Measurements from ENCODE around the gene HOXC4. TPM values are rescaled to one million over a fixed set of nuclear protein-coding genes. Genes with fewer than 3 reads are reported as not detected.
"Not testable (repeated sequence)": the region's sequence is repeated elsewhere in the genome, so short reads cannot be mapped to it uniquely, and the experiment has no call there.

Gene HOXC4
- total RNA-seq, 1 experiment from 2014 or later: 4.7 TPM

DNA sequence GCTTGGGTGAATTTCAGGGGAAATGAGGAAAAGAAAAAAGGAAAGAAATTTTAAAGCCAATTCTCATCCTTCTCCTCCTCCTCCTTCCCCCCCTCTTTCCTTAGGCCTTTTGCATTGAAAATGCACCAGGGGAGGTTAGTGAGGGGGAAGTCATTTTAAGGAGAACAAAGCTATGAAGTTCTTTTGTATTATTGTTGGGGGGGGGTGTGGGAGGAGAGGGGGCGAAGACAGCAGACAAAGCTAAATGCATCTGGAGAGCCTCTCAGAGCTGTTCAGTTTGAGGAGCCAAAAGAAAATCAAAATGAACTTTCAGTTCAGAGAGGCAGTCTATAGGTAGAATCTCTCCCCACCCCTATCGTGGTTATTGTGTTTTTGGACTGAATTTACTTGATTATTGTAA, 1.9 kb downstream of the HOXC4 start:
- no peak for DNase-seq (ENCODE audit: low read depth)

DNA sequence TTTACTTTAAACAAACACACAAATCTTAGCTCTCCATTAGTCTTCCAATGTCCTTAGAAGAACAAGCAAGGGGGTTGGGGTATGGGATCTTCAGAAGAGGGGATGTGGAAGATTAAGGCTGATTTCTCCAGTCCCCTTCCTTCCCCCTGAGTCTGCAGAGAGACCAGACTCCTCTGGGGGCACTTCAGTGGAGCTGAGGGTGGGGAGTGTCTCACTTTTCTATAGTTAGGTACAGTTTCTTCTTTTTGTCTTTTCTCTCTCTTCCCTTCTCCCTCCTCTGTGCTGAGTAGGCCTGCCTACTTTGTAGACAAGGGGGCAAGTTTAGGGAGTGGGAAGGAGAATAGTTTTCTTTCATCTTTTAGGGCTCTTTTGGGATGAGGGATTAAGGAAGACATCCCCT, 2.5 kb downstream of the HOXC4 start:
- no peak for DNase-seq (ENCODE audit: low read depth)

DNA sequence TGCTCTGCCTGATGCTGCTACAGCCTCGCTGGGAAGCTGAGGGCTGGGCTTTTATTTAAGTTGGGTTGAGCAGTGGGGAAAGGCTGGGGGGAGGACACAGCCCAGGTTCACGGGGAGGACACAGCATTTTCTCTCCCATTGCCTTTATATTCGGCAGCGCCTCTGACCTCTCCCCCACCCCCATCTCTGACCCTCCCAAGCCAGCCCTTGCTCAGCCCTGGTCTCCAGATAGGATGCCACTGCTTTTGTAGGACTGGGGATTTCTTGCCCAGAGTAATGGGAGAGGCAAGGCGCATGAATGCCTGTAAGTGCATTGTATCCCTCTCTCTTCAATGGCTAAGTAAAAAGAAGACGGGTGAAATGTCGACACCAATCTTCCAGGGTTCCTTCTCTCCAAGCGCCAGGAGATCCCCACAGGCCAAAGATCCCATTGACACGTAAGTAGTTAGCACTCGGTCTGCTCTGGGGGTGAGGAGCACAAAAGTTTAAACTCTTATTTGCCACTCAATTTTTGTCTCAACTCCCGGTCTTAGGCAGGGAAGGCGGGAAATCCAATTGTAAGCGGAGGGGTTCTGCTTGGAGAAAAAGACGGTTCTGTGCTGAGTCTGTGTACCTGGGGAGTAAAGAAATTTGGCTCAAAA, 4.6 kb downstream of the HOXC4 start:
- DNase-seq (ENCODE audit: low read depth): no peak

DNA sequence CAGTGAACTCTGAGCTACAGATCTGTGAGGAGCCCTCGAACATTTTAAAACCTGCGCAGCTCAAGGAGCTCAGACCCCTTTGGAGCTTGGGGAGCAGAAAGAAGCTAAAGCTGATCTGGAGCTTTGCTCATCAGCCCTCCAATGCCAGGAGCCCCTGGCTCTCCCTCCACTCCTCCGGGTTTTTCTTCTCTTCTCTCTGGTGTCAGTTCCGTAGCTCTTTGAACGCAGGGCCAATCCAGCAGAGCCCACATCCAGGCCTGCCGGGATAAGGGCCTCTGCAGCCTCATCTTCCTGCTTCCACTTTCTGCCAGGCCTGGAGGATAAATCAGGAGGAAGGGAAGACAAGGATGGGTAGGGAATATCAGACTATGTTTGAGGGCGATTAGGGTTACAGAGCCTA, 6.0 kb downstream of the HOXC4 start:
- no peak for DNase-seq (ENCODE audit: low read depth)

DNA sequence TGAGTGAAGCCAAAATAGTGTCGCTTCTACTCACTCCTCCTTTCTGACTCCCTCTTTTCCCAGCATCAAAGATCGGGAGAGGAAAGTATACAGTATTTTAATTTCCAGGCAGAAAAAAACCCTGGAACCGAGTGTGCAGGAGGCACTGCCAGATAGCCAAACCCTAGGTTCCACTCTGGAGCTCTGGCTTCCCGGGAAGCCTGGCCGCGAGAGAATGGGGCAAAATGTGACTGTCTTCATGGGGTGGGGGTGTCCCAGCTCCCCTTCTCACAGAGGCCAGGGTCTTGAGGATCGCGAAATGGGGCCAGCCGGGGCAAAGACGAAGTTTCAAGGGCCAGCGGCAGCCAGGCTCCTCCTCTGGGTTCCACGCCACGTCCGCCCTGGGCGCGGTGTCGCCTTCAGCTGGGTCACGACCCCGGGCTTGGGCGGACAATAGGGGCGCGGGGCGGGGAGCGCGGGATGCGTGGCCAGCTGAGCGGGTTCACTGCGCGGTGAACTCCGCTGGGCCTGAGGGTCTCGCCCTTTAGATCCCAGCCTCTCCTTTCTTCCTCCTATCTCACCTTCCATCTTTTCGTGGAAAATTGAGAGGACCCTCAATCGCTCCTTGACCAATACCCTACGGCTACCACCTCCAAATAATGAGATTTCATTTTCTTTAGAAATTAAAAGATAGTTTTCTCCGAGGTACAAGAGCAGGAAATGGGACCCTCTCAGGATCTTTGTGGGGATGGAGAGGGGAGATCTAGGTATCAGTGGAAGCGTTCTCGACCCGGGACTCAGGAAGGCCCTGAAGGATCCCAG, 6.7 kb downstream of the HOXC4 start:
- no peak for DNase-seq (ENCODE audit: low read depth)

DNA sequence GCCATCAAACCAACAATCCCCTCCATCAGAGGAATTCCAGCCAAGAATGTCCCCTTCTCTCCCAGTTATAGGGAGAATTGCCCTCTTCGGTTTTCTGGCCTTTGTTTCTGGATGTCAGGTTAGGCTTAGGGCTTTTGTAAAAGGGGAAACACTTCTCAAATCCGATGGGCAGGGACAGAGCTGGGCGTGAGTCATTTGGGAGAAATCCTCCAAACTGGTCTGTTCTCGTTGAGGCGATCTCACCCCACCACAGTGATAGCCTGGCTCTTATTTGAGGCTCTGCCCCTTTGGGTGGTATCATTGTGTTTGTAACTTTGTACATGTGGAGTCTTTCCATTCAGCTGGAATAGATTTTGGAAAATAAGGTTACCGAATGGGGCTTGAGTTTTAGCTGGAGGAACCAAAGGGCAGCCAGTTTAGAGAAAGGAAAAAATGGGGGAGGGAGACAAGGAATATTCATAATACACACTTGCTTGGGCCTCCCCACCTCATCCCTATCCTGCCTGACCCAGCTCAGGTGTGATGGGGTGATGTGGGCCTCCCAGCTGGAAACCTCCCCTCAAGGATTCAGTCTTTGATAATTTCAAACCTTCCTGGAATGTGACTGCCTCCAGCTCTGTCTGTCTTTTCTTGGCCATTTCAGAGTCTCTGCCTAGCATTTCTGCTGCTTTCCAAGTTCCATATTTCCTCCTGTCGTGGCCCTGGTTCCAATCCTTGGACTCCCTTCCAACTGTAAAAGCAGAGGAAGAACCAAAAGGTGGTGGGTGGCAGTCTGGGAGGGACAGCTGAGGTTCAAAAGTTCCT, 7.5 kb downstream of the HOXC4 start:
- DNase-seq (ENCODE audit: low read depth): no peak

DNA sequence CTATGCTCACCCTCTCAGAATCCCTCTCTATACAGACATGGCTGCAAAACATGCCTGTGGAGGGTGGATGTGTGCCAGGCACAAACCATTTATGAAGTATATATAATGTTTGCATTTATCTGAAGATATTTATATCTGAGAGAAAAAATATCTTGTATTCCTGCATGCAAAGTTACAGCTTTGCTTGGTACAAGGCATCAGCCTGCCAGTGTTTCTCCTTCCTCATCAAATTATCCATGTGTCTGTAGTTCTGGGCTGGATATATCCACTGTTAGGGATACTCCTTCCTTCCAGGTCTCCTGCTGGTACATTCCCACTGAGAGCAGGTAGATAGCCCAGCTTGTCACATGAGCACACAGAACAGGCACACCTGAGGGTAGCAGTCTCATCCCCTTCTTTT, 12.0 kb downstream of the HOXC4 start:
- no peak for DNase-seq (ENCODE audit: low read depth)

DNA sequence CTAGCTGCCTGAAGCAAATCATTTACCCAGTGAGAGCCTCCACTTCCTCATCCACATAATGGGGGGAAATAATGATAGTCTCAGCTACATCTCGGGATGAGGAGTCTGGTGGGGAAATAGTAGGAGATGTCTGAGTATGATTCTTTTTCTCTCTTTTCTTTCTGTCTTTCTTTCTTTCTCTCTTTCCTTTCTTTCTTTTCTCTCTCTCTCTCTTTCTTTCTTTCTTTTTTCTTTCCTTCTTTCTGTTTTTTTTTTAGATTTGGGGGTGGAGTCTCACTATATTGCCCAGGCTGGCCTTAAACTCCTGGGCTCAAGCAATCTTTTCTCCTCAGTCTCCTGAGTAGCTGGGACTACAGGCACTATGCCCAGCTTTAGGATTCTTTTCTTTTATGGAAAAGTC, 12.8 kb downstream of the HOXC4 start:
- DNase-seq (ENCODE audit: low read depth): no peak

DNA sequence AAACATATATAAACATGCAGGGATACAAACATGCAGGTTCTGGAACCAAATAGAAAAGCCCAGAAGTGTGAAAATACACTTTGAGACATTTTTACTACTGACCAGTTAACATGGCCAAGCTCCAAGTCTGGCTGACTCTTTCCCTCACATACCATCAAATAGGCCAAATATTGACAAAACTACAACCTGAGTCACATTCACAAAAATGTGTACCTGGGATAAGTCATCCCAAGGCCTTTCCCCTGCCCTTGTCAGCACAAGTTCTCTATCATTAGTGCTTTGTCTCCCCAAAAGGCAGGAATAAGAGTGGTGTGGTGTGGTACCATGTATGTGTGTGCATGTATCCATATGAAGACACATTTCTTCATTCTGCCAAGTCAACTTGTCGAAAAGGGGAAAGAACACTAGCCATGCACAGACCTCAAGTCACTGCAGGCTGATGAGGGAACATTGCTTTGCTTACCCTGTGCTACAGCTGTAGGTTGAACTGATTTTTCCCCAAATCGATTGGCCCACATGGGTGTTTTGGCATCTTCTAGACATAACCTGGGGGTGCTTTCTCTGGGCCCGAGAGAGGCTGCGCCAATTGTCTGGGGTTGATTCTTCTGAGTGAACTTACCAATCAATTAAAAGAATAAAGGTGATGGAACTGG, 14.9 kb downstream of the HOXC4 start:
- DNase-seq (ENCODE audit: low read depth): no peak

DNA sequence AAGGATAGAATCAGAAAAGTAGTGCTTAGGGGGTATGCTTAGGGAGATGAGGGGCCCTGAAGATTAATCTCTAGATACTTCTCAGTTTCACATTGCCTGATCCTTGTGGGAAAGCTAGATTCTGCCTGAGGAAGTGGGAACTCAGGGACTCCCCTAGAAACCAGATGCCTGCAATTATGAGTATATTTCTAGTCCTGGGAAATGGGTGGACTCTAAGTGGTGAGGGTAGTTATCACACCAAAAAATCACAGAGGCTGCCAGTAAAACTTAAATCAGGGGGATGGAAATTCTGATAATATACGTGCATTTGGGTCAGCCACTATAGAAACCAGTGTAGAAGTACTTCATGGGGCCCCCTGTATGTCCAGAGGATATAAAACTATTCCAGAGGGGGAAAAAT, 18.3 kb downstream of the HOXC4 start:
- DNase-seq (ENCODE audit: low read depth): no peak

DNA sequence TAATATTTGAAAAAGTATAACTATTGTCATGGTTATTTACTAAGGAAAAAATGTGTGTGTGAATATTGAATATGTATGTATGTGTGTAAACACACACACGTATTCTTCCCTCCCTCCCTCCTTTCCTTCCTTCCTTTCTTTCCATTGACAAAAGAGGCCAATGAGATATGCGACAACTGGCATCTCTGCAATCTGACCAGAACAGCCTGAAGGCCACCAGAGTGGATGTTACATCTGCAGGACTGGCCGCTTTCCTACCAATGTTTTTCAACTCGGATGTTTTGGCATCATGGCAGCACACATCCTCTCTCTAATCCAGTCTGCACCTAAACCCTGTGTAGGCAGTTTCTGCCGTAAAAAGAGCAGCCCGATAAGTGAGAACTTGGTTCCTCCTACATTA, 20.7 kb downstream of the HOXC4 start:
- DNase-seq (ENCODE audit: low read depth): no peak

DNA sequence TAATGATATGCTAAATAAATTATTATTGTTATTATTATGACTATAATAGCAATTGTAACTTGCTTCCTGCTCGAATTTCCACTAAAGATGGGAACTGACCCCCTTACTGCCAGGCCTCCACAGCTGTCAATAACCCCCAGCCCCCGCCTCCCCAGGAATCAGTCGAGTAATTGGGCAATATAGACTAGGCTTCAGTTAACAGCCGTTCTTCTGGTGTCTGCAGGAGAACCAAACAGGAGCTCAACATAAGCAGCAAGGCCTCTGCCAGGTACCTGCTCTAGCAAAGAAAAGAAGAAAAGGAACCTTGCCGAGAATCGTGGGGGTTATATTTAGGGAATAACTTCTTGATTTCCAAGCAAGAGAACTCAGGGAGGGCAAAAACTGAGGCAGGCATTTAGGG, 21.8 kb downstream of the HOXC4 start:
- DNase-seq (ENCODE audit: low read depth): no peak

DNA sequence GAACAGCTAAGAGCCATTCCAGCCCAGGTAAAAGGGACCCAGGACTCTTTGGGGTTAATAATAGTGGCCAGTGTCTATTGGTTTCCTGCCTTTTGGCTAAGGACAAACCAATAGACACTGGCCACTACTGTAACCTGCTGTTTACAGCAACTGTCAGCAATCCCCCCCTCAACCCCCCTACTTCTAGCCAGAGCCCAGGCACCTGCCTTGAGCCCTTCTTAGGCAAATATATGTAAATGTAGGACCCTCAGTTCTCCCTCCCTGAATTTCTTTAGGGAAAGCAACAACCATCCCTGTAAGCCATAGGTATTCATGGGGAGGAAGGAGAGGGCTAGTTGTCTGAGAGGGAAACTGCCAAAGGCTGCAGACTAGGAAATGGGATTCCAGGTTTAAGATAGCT, 22.3 kb downstream of the HOXC4 start:
- no peak for DNase-seq (ENCODE audit: low read depth)

DNA sequence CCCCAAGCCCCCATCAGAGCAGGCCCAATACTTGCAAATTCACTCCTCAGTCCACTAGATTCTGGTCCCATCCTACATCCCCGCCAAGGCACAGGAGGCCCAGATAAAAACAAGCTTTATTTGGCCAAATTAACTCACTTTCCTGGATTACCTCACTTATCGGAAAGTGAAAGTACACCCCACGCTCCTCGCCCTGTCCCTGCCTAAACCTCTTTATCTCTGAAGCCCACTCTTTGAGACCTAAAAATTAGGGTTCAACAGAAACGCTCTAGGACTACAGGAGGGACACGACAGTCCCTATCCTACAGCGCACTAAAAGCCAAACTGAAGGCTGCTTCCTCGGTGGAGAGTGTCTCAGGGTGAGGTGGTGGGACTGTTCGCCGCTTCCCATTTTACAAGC, 24.2 kb downstream of the HOXC4 start:
- DNase-seq (ENCODE audit: low read depth): not testable (repeated sequence)

DNA sequence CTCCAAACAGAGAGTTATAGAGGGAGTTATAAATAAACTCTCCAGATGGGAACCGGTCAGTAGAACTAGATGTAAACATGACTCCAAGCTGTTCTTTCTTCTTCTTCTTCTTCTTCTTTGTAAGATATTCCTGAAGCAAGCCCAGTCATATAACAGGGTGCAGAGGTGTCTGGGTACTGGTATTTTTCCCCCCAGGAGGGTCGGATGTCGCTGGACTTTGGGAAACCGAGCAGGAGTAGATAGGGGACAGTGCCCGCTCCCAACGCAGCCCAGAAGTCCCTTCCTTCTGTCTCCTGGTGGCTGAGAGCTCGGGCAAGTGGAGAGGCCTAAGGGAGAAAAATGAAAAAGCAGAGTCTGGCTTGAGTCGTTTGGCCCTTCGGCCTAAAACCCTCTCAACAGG, 25.5 kb downstream of the HOXC4 start:
- DNase-seq (ENCODE audit: low read depth): not testable (repeated sequence)

DNA sequence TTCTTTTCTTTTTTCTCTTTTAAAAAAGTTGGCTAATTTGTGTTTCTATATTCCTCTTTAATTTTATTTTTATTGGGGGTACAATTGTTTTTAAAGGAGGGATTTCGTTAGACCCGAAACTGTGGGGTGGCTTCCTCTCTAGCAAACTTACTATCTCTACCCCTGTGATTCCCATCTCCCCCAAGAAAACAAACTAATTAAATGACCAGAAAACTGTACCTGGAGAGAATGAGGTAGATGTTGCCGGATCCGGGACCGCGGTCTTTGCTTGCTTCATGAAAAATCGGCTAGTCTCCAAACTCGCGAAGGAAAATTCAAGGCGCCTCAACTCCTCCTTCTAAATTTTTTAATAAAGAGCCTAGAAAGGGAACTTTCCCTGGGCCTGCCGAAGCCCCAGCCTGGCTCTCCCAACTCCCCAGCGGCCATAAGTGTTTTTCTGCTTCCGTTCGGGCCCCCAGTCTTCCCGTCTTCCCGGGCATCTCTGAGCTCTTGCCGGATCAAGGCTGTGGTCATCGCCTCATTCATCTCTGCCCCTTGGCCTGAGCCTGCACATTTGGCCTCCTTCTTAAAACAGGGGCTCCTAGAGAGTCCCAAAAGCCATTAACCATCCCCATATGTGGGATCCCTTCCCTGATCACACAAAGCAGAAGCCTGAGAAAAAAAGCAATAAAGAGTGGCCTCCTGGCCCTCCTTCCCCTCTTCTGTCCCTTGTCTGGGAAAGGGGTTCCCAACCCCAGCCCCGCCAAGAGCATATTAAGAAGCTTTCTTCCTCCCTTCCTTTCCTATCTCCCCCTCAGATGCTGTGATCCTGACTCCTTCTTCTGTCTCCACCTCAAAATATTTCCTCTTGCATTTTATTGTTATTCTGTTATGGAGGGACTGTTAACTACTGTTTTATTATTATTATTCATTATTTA, 26.6 kb downstream of the HOXC4 start:
- not testable (repeated sequence) for DNase-seq (ENCODE audit: low read depth)

DNA sequence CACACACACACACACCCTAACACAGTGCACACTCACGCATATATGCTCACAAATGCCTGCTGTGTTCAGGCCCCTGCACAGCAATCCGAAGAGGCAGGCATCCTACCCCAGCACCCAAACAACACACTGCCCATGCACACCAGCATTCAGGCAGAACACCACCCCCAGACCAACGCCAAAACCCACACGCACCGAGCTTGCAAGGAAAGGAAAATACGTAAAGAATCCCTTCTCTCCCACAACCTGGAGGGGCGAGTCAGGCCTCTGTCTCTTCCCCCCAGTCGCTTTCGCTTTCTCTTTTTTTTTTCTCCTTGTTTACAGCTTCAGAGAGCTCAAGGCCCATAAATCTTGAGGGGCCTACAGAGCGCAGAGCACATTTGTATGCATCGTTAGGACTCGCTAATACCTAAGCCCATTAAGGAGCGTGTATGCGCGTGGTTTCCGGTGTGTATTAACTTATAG, 27.4 kb downstream of the HOXC4 start:
- not testable (repeated sequence) for DNase-seq (ENCODE audit: low read depth)

DNA sequence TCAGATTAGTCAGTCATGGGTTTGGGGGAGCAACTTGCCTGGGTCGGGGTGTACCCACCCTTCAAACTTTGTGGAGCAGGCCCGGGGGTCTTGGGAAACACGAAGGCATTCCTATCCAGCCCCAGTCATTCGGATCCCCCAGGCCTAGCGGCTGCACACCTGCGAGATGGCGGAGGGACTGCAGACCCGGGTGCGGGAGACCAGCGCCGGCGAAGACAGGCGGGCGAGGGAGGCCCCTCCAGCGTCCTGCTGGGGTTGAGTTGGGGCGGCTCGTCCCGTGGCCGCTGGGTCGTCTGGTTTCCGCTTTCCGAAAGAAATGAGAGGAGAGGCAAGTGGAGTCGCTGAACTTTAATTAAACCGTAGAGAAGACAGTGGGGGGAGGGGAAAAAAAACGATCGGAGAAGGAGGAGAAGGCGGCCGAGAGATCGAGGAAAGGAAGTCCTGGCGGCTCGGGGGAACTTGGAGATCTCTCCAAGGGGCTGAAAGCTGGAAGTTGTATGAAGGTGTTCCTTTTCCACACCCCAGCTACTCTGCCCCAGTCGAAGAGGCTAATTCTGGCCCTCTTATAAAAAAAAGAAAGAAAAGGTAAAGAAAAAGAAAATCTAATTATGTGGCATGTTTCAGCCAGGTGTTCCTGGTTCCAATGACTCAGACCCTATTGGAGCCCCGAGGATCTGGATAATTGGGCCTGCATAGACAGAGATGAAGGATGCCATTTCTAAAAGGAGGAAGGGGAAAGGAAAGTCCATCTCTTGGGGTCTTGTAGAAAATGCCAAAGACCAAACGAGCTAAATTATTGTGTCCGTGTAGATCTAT, 28.2 kb downstream of the HOXC4 start:
- not testable (repeated sequence) for DNase-seq (ENCODE audit: low read depth)

DNA sequence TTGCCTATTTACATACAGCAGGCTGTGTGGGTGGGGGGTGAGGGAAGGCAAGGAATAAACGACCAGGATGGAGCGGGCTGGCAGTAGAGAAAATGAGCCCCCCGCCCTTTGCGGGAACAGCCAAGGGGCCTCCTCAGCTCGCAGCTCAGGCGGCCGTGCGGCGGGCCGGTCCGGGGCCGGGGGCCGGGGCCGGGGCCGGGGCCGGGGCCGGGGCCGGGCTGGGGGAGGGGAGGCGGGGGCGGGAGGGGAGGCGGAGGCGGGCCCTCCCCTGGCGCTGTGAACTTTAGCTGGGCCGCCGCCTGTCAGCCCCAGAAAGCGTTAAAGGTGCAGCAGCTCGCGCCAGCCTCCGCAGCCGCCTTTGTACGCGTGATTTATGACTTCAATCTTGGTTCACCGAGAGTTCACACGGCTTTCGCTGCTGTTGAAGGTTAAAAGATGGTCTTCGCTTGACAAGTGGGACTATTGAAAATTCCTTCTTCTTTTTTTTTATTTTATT, 28.8 kb downstream of the HOXC4 start:
- peak; percentile 13 for DNase-seq (ENCODE audit: low read depth)

DNA sequence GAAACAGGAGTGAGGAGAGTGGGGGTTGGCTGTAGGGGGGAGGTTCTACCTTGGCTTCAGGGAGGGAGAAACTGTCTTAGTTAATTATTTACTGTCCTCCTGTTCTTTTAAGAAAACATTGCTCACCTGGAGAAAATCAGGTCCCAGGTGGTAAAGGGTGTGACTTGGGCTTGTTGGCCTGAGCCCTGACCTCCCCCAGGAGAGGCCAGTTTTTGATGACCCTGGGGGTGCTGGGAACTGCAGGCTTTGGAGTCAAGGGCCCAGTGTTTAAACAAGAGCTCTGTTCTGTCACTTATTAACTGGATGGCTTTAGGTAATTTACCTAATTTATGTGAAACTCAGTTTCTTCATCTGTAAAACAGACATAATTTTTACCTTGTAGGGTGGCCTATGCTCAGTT, 34.4 kb downstream of the HOXC4 start:
- DNase-seq (ENCODE audit: low read depth): not testable (repeated sequence)

Measured in Daoy (cell line).